Lung (tissue), 12 donors: Measurements from ENCODE around the gene ISLR. TPM values are rescaled to one million over a fixed set of nuclear protein-coding genes. Genes with fewer than 3 reads are reported as not detected.

Experiments used
- ATAC-seq: fragments of 200-7000 bp; cut with Tn5 transposase; one replicate; pipeline ENCODE4 v1.9.1; 2020; ENCODE audit warnings: moderate number of reproducible peaks; ENCODE audit not compliant: insufficient read depth, low FRiP score
- DNase-seq, 3 donors: peaks; one replicate each; pipeline ENCODE4 v3.0.0-alpha.2; 2013 to 2017
- H3K27ac ChIP-seq, 2 donors: one replicate each; pipeline ENCODE4 v1.5.1; 2013; ENCODE audit warnings: mild to moderate bottlenecking in 2 of 2, moderate library complexity in 2 of 2, control low read depth in 1 of 2, inconsistent platforms in 1 of 2, low read depth in 1 of 2, low read length in 1 of 2
- H3K27me3 ChIP-seq, 3 donors: one replicate each; pipeline ENCODE4 v1.5.1; 2013; ENCODE audit warnings: low read length in 2 of 3; ENCODE audit not compliant: control insufficient read depth in 3 of 3, insufficient read depth in 3 of 3
- H3K36me3 ChIP-seq, 4 donors: one replicate each; pipeline ENCODE4 v1.5.1; 2013; ENCODE audit warnings: low read length in 4 of 4, mild to moderate bottlenecking in 1 of 4, moderate library complexity in 1 of 4; ENCODE audit not compliant: control insufficient read depth in 4 of 4, insufficient read depth in 4 of 4
- H3K4me1 ChIP-seq, 5 donors: one replicate each; pipeline ENCODE4 v1.5.1; 2013; ENCODE audit warnings: low read length in 5 of 5, mild to moderate bottlenecking in 2 of 5, moderate library complexity in 1 of 5; ENCODE audit not compliant: control insufficient read depth in 5 of 5, insufficient read depth in 5 of 5
- H3K4me3 ChIP-seq: one replicate; pipeline ENCODE4 v1.5.1; 2013; ENCODE audit warnings: mild to moderate bottlenecking, control low read depth, moderate library complexity
- H3K9ac ChIP-seq, 2 donors: one replicate each; pipeline ENCODE4 v1.5.1; 2013; ENCODE audit warnings: low read length in 2 of 2, control low read depth in 1 of 2; ENCODE audit not compliant: insufficient read depth in 1 of 2
- H3K9me3 ChIP-seq, 4 donors: one replicate each; pipeline ENCODE4 v1.5.1; 2013; ENCODE audit warnings: low read length in 3 of 4, mild to moderate bottlenecking in 1 of 4, moderate library complexity in 1 of 4; ENCODE audit not compliant: control insufficient read depth in 4 of 4, insufficient read depth in 3 of 4
- CTCF ChIP-seq: IDR thresholded peaks from 2 replicates; pipeline ENCODE4 v1.5.1; 2012; ENCODE audit warnings: mild to moderate bottlenecking; ENCODE audit errors: control extremely low read depth, extremely low read depth
- WGBS, 2 donors: extraction: QIAGEN DNeasy Blood & Tissue Kit; methylation state at CpG; one replicate each; pipeline ENCODE4 v1.1.7; 2013; 5-methylcytosine and 5-hydroxymethylcytosine counted together
- polyA plus RNA-seq, 2 donors: library from polyadenylated mRNA; stranded (reverse); fragments of 200-250 nt; gene quantifications; one replicate each; pipeline ENCODE4 v1.2.1, GENCODE V29; 2013
- total RNA-seq, 2 donors: library from RNA; depleted of rRNA in 1 of 2; stranded (reverse); fragments of >200 nt in 1 of 2; gene quantifications; one replicate each; pipeline ENCODE4 v1.2.1, GENCODE V29; 2014 to 2021
- donor health status: control.
- donor health status: control.
- donor health status: Bipolar disorder and iron deficiency.
- donor health status: healthy.
- donor health status: DM: yes; HTN: yes; CAD: no.

Gene ISLR
- total and polyA plus RNA-seq, 4 donors: 2.8 to 30.4 (median 14.2) TPM

- no peak overlapping the region for H3K4me3 ChIP-seq
- no peaks in the 10 kb centered on the region for H3K27me3 ChIP-seq
- H3K9me3 ChIP-seq: no peaks in the 10 kb centered on the region
- H3K4me1 ChIP-seq: peaks cover 0 to 43% (median 5%) of the 10 kb centered on the region in 5 donors
- no peaks in the 10 kb centered on the region for H3K36me3 ChIP-seq
- DNase-seq (no peak), ATAC-seq (no peak)
- 91 to 92% methylated on average over 9 of the region's 9 CpGs for WGBS, 2 donors
- no peak overlapping the region for H3K27ac ChIP-seq
- TF ChIP-seq CTCF: no peak
- H3K9ac ChIP-seq: no peak overlapping the region
These were observed 39.0 kb downstream of the ISLR start for GRCh38 chr15:74212494-74212893.

DNA sequence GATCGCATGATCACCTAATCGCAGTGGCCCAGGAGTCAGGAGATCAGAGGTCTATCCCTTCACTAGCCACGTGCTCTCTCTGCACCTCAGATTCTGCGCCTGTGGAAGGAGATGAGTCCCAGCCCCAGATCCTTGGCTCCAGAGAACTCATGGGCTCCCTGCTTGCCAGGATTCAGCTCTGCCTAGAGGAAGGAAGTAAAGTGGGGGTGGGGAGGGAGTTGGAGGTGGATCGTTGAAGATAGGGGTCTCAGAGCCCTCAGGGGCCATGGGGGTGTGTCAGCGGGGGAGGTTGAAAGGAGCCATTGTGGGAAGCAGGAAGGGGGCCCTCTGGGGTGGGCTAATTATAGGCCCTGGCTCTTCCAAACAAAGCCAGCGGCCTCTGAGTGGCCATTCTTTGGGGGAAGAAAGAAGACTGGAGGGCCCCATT is 40.4 kb downstream of the ISLR start:
- WGBS, 2 donors: 52 to 58% methylated on average over 7 of the region's 7 CpGs
- H3K9me3 ChIP-seq: no peaks in the 10 kb centered on the region
- peak in 2 of 3 donors; percentile 41 to 75 for DNase-seq
- no peak for TF ChIP-seq CTCF
- no peaks in the 10 kb centered on the region for H3K27me3 ChIP-seq
- H3K4me3 ChIP-seq: no peak overlapping the region
- no peaks in the 10 kb centered on the region for H3K36me3 ChIP-seq
- H3K27ac ChIP-seq: no peak overlapping the region
- peaks cover 0 to 37% (median 5%) of the 10 kb centered on the region in 5 donors for H3K4me1 ChIP-seq
- no peak overlapping the region for H3K9ac ChIP-seq
- no peak for ATAC-seq

DNA sequence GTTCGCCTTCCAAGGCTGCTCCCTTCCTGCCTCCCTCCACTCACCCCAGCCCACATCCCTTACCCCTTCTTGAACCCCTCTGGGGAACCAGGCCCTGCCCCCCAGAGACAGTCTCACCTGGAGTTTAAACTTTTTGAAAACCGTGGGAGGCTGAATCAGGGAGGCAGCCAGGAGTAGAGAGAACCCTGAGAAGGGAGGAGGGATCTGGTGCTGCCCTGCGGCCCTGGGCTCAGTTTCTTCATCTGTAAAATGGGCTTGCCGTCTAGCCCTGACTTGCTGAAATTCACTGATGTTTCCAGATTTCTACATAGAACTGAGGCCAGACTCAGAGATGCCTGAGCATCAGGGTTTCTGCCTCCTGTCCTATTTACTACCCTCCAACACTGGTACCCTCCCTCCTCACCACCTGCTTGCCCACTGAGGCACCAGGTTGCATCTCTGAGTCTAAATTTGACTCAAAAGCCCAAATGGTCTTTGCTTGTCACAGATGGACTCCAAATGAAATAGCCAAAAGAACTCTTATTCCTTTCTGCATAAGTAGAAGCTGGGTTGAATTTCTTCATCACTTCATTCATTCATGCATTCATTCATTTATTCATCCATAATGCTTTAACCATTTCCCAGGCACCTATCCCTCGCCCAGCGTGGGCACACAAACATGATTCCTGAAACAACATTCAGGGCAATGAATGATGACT is 41.0 kb downstream of the ISLR start:
- peak overlapping the region in 1 of 2 donors; percentile 11 for H3K9ac ChIP-seq
- TF ChIP-seq CTCF: no peak
- peaks cover 0 to 31% (median 5%) of the 10 kb centered on the region in 5 donors for H3K4me1 ChIP-seq
- no peak overlapping the region for H3K4me3 ChIP-seq
- no peaks in the 10 kb centered on the region for H3K9me3 ChIP-seq
- 76 to 80% methylated on average over 6 of the region's 6 CpGs for WGBS, 2 donors
- no peaks in the 10 kb centered on the region for H3K36me3 ChIP-seq
- no peaks in the 10 kb centered on the region for H3K27me3 ChIP-seq
- H3K27ac ChIP-seq: no peak overlapping the region
- ATAC-seq (no peak), DNase-seq (no peak)
